ENCODE data around the gene FAM163B. TPM values are rescaled to one million over a fixed set of nuclear protein-coding genes. Genes with fewer than 3 reads are reported as not detected.

Gene FAM163B
- total RNA-seq, 1 donor from 2014 or later = not detected

GRCh38 chr9:133638711-133639110 is 29.5 kb upstream of the FAM163B start:
- no peaks in the 10 kb centered on the region for H3K36me3 Mint-ChIP-seq (ENCODE audit: low read depth)
- DNase-seq (ENCODE audit: low read depth, low spot score) = no peak
- peaks cover 29% of the 10 kb centered on the region for H3K27me3 Mint-ChIP-seq (ENCODE audit: low read depth)
- H3K4me3 Mint-ChIP-seq = no peak overlapping the region
- H3K27ac Mint-ChIP-seq (ENCODE audit: unreplicated experiment) = no peak overlapping the region
- no peaks in the 10 kb centered on the region for H3K9me3 Mint-ChIP-seq
- H3K4me1 Mint-ChIP-seq = peaks cover 25% of the 10 kb centered on the region
- TF ChIP-seq CTCF (conservative IDR thresholded peaks at IDR 0.05) = no peak

DNA sequence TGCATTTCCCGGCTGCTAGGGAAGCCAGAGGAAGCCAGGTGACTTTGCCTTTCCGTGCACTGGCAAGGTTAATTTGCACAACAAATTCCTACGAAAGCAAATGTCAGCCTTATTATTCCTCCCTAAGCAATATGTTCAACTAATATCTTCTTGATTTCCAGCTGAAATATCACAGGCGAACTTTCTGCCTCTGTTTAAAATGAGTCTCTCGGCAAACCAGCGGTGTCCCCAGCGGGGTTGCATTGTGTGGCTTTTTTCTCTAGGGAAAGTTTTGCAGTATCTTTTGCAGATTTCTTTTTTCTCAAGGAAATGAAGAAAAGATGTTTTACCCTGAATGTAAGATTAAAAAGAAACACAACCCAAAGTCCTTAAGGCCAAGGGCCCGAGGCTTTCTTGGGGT is 28.9 kb upstream of the FAM163B start:
- H3K27ac Mint-ChIP-seq (ENCODE audit: unreplicated experiment) = no peak overlapping the region
- peaks cover 29% of the 10 kb centered on the region for H3K4me1 Mint-ChIP-seq
- H3K36me3 Mint-ChIP-seq (ENCODE audit: low read depth) = no peaks in the 10 kb centered on the region
- no peak for DNase-seq (ENCODE audit: low read depth, low spot score)
- no peaks in the 10 kb centered on the region for H3K9me3 Mint-ChIP-seq
- peaks cover 29% of the 10 kb centered on the region for H3K27me3 Mint-ChIP-seq (ENCODE audit: low read depth)
- H3K4me3 Mint-ChIP-seq = no peak overlapping the region
- no peak for TF ChIP-seq CTCF (conservative IDR thresholded peaks at IDR 0.05)

DNA sequence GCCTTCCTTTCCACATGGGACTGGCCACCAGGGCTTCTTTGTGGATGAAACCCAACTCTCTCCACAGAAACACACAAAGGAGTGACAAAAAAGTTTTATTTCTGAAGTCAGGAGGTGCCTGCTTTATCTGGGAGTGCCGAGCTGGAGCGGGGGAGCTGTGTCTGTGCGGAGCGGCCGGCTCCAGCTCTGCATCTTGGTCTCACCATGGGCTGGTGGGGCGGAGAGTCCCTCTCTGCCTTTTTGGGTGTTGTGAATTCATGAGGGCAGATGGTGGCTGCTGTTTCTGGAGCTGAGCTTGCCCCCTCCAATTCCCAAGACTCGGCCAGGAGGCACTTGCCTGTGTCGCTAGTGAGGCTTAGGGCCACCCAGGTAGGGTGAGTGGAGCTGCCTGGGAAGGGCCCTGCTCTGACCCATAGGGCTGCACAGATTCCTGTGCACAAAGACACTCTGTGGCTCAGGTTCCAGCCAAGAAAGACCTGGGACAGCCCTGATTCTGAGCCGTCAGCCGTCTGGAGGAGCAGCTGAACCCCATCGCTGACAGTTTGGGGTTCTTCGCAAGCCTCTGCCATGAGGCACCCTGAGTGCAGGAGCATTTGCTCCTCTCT is 28.4 kb upstream of the FAM163B start:
- Mint-ChIP-seq H3K9me3 (no peaks in the 10 kb centered on the region), H3K4me1 (peaks cover 34% of the 10 kb centered on the region), H3K27ac (ENCODE audit: unreplicated experiment) (no peak overlapping the region), H3K4me3 (no peak overlapping the region), H3K36me3 (ENCODE audit: low read depth) (no peaks in the 10 kb centered on the region), H3K27me3 (ENCODE audit: low read depth) (peaks cover 29% of the 10 kb centered on the region)
- TF ChIP-seq CTCF (conservative IDR thresholded peaks at IDR 0.05) = no peak
- no peak for DNase-seq (ENCODE audit: low read depth, low spot score)

DNA sequence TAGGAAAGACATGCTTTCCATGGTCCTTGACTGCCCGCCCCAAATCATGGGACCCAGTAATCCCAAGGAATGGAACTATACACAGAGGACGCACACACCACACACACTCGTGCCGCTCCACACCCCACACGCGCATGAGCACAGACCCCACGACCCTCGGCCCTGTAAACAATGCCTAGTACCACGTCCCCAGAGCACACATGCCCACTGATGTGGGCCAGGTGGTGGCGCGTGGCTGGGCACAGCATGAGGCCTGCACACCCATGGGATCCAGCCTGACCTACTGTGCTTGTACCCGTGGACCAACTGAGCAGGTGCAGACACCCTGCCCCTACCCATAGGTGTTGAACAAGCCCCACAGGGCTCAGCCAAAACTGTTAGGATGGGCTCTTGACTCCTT is 27.7 kb upstream of the FAM163B start:
- Mint-ChIP-seq H3K4me1 (peaks cover 35% of the 10 kb centered on the region), H3K27me3 (ENCODE audit: low read depth) (peaks cover 29% of the 10 kb centered on the region), H3K9me3 (no peaks in the 10 kb centered on the region), H3K36me3 (ENCODE audit: low read depth) (no peaks in the 10 kb centered on the region), H3K4me3 (no peak overlapping the region), H3K27ac (ENCODE audit: unreplicated experiment) (peak overlapping the region; percentile 14)
- TF ChIP-seq CTCF (conservative IDR thresholded peaks at IDR 0.05) = no peak
- DNase-seq (ENCODE audit: low read depth, low spot score) = no peak

GRCh38 chr9:133635533-133636531 is 26.6 kb upstream of the FAM163B start, which contains the start of gene DBH:
Gene DBH, plus strand, starts transcription at chr9:133636363. Its CDS starts 9 bp downstream, at chr9:133636372.
- peak within 1 kb of the TSS; percentile 14 for H3K27ac Mint-ChIP-seq (ENCODE audit: unreplicated experiment)
- no peak for DNase-seq (ENCODE audit: low read depth, low spot score)
- H3K4me3 Mint-ChIP-seq = no peak within 1 kb of the TSS
- H3K36me3 Mint-ChIP-seq (ENCODE audit: low read depth) = no peaks in the 10 kb centered on the region
- H3K27me3 Mint-ChIP-seq (ENCODE audit: low read depth) = peaks cover 29% of the 10 kb centered on the region
- H3K9me3 Mint-ChIP-seq = no peaks in the 10 kb centered on the region
- no peak for TF ChIP-seq CTCF (conservative IDR thresholded peaks at IDR 0.05)
- H3K4me1 Mint-ChIP-seq = peaks cover 35% of the 10 kb centered on the region

Data from neural crest cell (in vitro differentiated cells).